H9 (cell line): ENCODE results near the gene MAEA. TPM values are rescaled to one million over a fixed set of nuclear protein-coding genes. Genes with fewer than 3 reads are reported as not detected.

Source experiments
- DNase-seq: peaks from one replicate; pipeline ENCODE4 v3.0.0-alpha.2; 2017
- H2AFZ ChIP-seq: one replicate; pipeline ENCODE4 v1.6.1; 2013; ENCODE audit warnings: mild to moderate bottlenecking, low read length, control low read depth, moderate library complexity
- H2AK5ac ChIP-seq: 2 replicates; pipeline ENCODE4 v1.6.1; 2013; ENCODE audit warnings: low read length, control low read depth, mixed read lengths; ENCODE audit not compliant: insufficient read length
- H2BK120ac ChIP-seq: one replicate; pipeline ENCODE4 v1.6.1; 2013; ENCODE audit warnings: low read depth, mild to moderate bottlenecking, low read length, control low read depth, inconsistent platforms; ENCODE audit not compliant: poor library complexity, severe bottlenecking
- H2BK12ac ChIP-seq: 2 replicates; pipeline ENCODE4 v1.6.1; 2013; ENCODE audit warnings: low read length, control low read depth, mixed read lengths, low read depth; ENCODE audit not compliant: insufficient read length
- H2BK15ac ChIP-seq: 2 replicates; pipeline ENCODE4 v1.6.1; 2013; ENCODE audit warnings: low read depth, low read length, control low read depth
- H2BK20ac ChIP-seq: one replicate; pipeline ENCODE4 v1.6.1; 2013; ENCODE audit warnings: low read depth, mild to moderate bottlenecking, low read length, control low read depth, inconsistent platforms; ENCODE audit not compliant: poor library complexity, severe bottlenecking
- H2BK5ac ChIP-seq: 2 replicates; pipeline ENCODE4 v1.6.1; 2013; ENCODE audit warnings: low read length, control low read depth, mixed read lengths; ENCODE audit not compliant: insufficient read length
- H3K14ac ChIP-seq: 2 replicates; pipeline ENCODE4 v1.6.1; 2013; ENCODE audit warnings: low read length, control low read depth; ENCODE audit not compliant: insufficient read depth
- H3K18ac ChIP-seq: 2 replicates; pipeline ENCODE4 v1.6.1; 2013; ENCODE audit warnings: low read depth, mild to moderate bottlenecking, mixed read lengths, low read length, control low read depth; ENCODE audit not compliant: insufficient read length
- H3K23ac ChIP-seq: 2 replicates; pipeline ENCODE4 v1.6.1; 2013; ENCODE audit warnings: low read length, control low read depth, mixed read lengths, low read depth; ENCODE audit not compliant: insufficient read length
- H3K23me2 ChIP-seq: 2 replicates; pipeline ENCODE4 v1.6.1; 2013; ENCODE audit warnings: low read depth, mild to moderate bottlenecking, mixed read lengths, low read length, control low read depth; ENCODE audit not compliant: insufficient read length, poor library complexity, severe bottlenecking
- H3K27ac ChIP-seq: 2 replicates; pipeline ENCODE4 v1.5.1; 2013; ENCODE audit warnings: low read length, control low read depth, mixed read lengths, low read depth; ENCODE audit not compliant: insufficient read length
- H3K27me3 ChIP-seq: 2 replicates; pipeline ENCODE4 v1.6.1; 2013; ENCODE audit warnings: low read length, control low read depth, inconsistent platforms; ENCODE audit not compliant: insufficient read depth
- H3K4ac ChIP-seq: 2 replicates; pipeline ENCODE4 v1.6.1; 2013; ENCODE audit warnings: low read depth, mild to moderate bottlenecking, control low read depth, inconsistent platforms, low read length, moderate library complexity
- H3K4me1 ChIP-seq: 2 replicates; pipeline ENCODE4 v1.6.1; 2013; ENCODE audit warnings: low read length, control low read depth, inconsistent platforms; ENCODE audit not compliant: insufficient read depth
- H3K4me2 ChIP-seq: 2 replicates; pipeline ENCODE4 v1.6.1; 2013; ENCODE audit warnings: low read length, control low read depth, mixed read lengths; ENCODE audit not compliant: insufficient read length, insufficient read depth
- H3K56ac ChIP-seq: 2 replicates; pipeline ENCODE4 v1.6.1; 2013; ENCODE audit warnings: low read depth, mild to moderate bottlenecking, mixed read lengths, low read length, control low read depth; ENCODE audit not compliant: insufficient read length
- H3K79me1 ChIP-seq: 2 replicates; pipeline ENCODE4 v1.6.1; 2013; ENCODE audit warnings: low read depth, mild to moderate bottlenecking, moderate library complexity, low read length, control low read depth, inconsistent platforms; ENCODE audit not compliant: insufficient read depth, poor library complexity, severe bottlenecking
- H3K79me2 ChIP-seq: 2 replicates; pipeline ENCODE4 v1.6.1; 2013; ENCODE audit warnings: low read length, control low read depth, inconsistent platforms; ENCODE audit not compliant: insufficient read depth
- H3K9ac ChIP-seq: 2 replicates; pipeline ENCODE4 v1.6.1; 2013; ENCODE audit warnings: low read length, control low read depth, mixed read lengths; ENCODE audit not compliant: insufficient read length; ENCODE audit errors: extremely low read depth
- H3K9me3 ChIP-seq: one replicate; pipeline ENCODE4 v1.6.1; 2013; ENCODE audit warnings: low read depth, low read length, inconsistent platforms; ENCODE audit not compliant: control insufficient read depth
- H3T11ph ChIP-seq: one replicate; pipeline ENCODE4 v1.6.1; 2013; ENCODE audit warnings: mild to moderate bottlenecking, low read length, control low read depth, inconsistent platforms
- H4K20me1 ChIP-seq: one replicate; pipeline ENCODE4 v1.6.1; 2013; ENCODE audit not compliant: control insufficient read depth, insufficient read length, insufficient read depth
- H4K5ac ChIP-seq: 2 replicates; pipeline ENCODE4 v1.6.1; 2013; ENCODE audit warnings: low read depth, mild to moderate bottlenecking, mixed read lengths, low read length, control low read depth; ENCODE audit not compliant: insufficient read length
- H4K8ac ChIP-seq: replicated peaks from 2 replicates; pipeline ENCODE4 v1.6.1; 2013; ENCODE audit warnings: low read length, control low read depth, mixed read lengths, low read depth; ENCODE audit not compliant: insufficient read length
- H4K91ac ChIP-seq: 2 replicates; pipeline ENCODE4 v1.6.1; 2013; ENCODE audit warnings: low read depth, mild to moderate bottlenecking, moderate library complexity, mixed read lengths, low read length, control low read depth; ENCODE audit not compliant: insufficient read length
- H3K27ac Mint-ChIP-seq, 3 experiments: 2 replicates in 2 of 3; 3 replicates in 1 of 3; pipeline ENCODE4 v1.8.0; 2020 to 2021; ENCODE audit warnings: mixed read lengths in 3 of 3, mild to moderate bottlenecking in 1 of 3, moderate library complexity in 1 of 3
- H3K27me3 Mint-ChIP-seq: 2 replicates; pipeline ENCODE4 v1.8.0; 2021; ENCODE audit warnings: low read depth, mild to moderate bottlenecking, moderate library complexity, mixed read lengths
- H3K36me3 Mint-ChIP-seq, 3 experiments: 2 replicates in 2 of 3; 3 replicates in 1 of 3; pipeline ENCODE4 v1.8.0; 2020 to 2021; ENCODE audit warnings: low read depth in 3 of 3, mixed read lengths in 3 of 3; ENCODE audit not compliant: insufficient read depth in 1 of 3
- H3K4me1 Mint-ChIP-seq, 2 experiments: 2 replicates each; pipeline ENCODE4 v1.8.0; 2020; ENCODE audit warnings: mixed read lengths in 2 of 2
- H3K4me3 Mint-ChIP-seq, 2 experiments: 2 replicates in 1 of 2; 3 replicates in 1 of 2; pipeline ENCODE4 v1.8.0; 2020 to 2021; ENCODE audit warnings: mild to moderate bottlenecking in 2 of 2, mixed read lengths in 2 of 2, moderate library complexity in 1 of 2
- H3K9me3 Mint-ChIP-seq, 2 experiments: 2 replicates in 1 of 2; 3 replicates in 1 of 2; pipeline ENCODE4 v1.8.0; 2020; ENCODE audit warnings: mild to moderate bottlenecking in 2 of 2, mixed read lengths in 2 of 2, moderate library complexity in 1 of 2
- CTCF ChIP-seq: fragments of 200-600 bp; sonication (generic); conservative IDR thresholded peaks from 3 replicates; pipeline ENCODE4 v1.8.0; 2021; ENCODE audit warnings: antibody characterized with exemption, mild to moderate bottlenecking
- WGBS: extraction: QIAGEN DNeasy Blood & Tissue Kit; methylation state at CpG from one replicate; pipeline ENCODE4 v1.1.7; 2013; ENCODE audit warnings: missing lambda C conversion rate, low lambda C conversion rate, mixed read lengths; ENCODE audit not compliant: insufficient read length; ENCODE audit errors: extremely low coverage; 5-methylcytosine and 5-hydroxymethylcytosine counted together
- total RNA-seq: library from RNA; stranded (reverse); gene quantifications from 2 replicates; pipeline ENCODE4 v1.2.1, GENCODE V29; 2021

Gene MAEA
- total RNA-seq, 1 experiment from 2014 or later: 85.6 TPM

GRCh38 chr4:1242506-1243450 lies 46.9 kb upstream of the MAEA start:
- Histone ChIP-seq H3K56ac (no peak overlapping the region), H3K18ac (no peak overlapping the region), H3K79me2 (peaks cover 50% of the 10 kb centered on the region; the same call in 1 of the 2 replicates), H4K20me1 (peaks cover 5% of the 10 kb centered on the region), H3K27me3 (no peaks in the 10 kb centered on the region), H4K91ac (no peak overlapping the region), H2BK120ac (no peak overlapping the region), H2BK5ac (no peak overlapping the region), H2AK5ac (no peak overlapping the region), H3K4me1 (no peaks in the 10 kb centered on the region), H2BK12ac (no peak overlapping the region), H3K23ac (no peak overlapping the region), H3K14ac (no peak overlapping the region), H3K27ac (no peak overlapping the region), H3K4ac (no peak overlapping the region), H4K5ac (no peak overlapping the region), H3K4me2 (no peak overlapping the region), H3K23me2 (no peaks in the 10 kb centered on the region), H3K79me1 (peaks cover 8% of the 10 kb centered on the region), H2BK15ac (no peak overlapping the region), H2AFZ (no peak overlapping the region), H3K9me3 (no peaks in the 10 kb centered on the region), H4K8ac (no peak overlapping the region), H3K9ac (no peak overlapping the region), H2BK20ac (no peak overlapping the region), H3T11ph (no peak overlapping the region)
- Mint-ChIP-seq H3K27ac (peak overlapping the region in 2 of 3 experiments; percentile 42 to 90; a peak in 4 of 7 replicates), H3K4me3 (no peak overlapping the region), H3K9me3 (no peaks in the 10 kb centered on the region), H3K36me3 (peaks cover 15 to 28% (median 28%) of the 10 kb centered on the region in 3 experiments; a peak in 6 of 7 replicates), H3K27me3 (no peaks in the 10 kb centered on the region), H3K4me1 (peaks cover 7 to 11% of the 10 kb centered on the region in 2 experiments; a peak in 3 of 4 replicates)
- no peak for TF ChIP-seq CTCF
- no CpG with 5 or more reads among the region's 30 CpGs for WGBS
- no peak for DNase-seq
